NCI-H2227 (cell line): ENCODE measurements around the gene LGALS9C.
"Not testable (repeated sequence)": the region's sequence is repeated elsewhere in the genome, so short reads cannot be mapped to it uniquely, and the experiment has no call there.

Experiments used
- DNase-seq: peaks from one replicate; lab custom pipeline; 2025; ENCODE audit not compliant: unreplicated experiment; lab: John Stamatoyannopoulos, UW

LGALS9C gene

GRCh38 chr17:18528435-18528834, 51.8 kb downstream of the LGALS9C start:
- DNase-seq, result not testable (repeated sequence)

GRCh38 chr17:18528899-18529500, 52.4 kb downstream of the LGALS9C start:
- DNase-seq, result not testable (repeated sequence)

- not testable (repeated sequence) for DNase-seq
Observed at GRCh38 chr17:18530405-18530804, 53.8 kb downstream of the LGALS9C start.

- not testable (repeated sequence) for DNase-seq
Observed at GRCh38 chr17:18542234-18542633, 65.6 kb downstream of the LGALS9C start.

- not testable (repeated sequence) for DNase-seq
Observed at GRCh38 chr17:18542907-18543306, 66.3 kb downstream of the LGALS9C start.
